KMS-11 (cell line): ENCODE data around the gene RAB40A.

Experiments used
- H2AFZ ChIP-seq: fragments of 200-600 bp; sonication (generic); 2 replicates; pipeline ENCODE4 v1.6.1; 2016; ENCODE audit warnings: antibody characterized with exemption, mixed run types, low read depth
- H3K27ac ChIP-seq: fragments of 200-600 bp; sonication (generic); 2 replicates; pipeline ENCODE4 v1.6.1; 2016; ENCODE audit warnings: mild to moderate bottlenecking, mixed run types
- H3K27me3 ChIP-seq: fragments of 200-600 bp; sonication (generic); 2 replicates; pipeline ENCODE4 v1.6.1; 2017; ENCODE audit warnings: mild to moderate bottlenecking, low read depth, mixed run types, moderate library complexity; ENCODE audit not compliant: insufficient read depth
- H3K36me3 ChIP-seq: fragments of 200-600 bp; sonication (generic); 2 replicates; pipeline ENCODE4 v1.6.1; 2017; ENCODE audit warnings: mild to moderate bottlenecking, mixed run types; ENCODE audit not compliant: insufficient read depth
- H3K4me1 ChIP-seq: fragments of 200-600 bp; sonication (generic); 2 replicates; pipeline ENCODE4 v1.6.1; 2016; ENCODE audit warnings: mild to moderate bottlenecking, low read depth, mixed run types; ENCODE audit not compliant: poor library complexity, severe bottlenecking
- H3K4me2 ChIP-seq: fragments of 200-600 bp; sonication (generic); 2 replicates; pipeline ENCODE4 v1.7.0; 2016; ENCODE audit warnings: mild to moderate bottlenecking, mixed run types
- H3K4me3 ChIP-seq: fragments of 200-600 bp; sonication (generic); IDR thresholded peaks from 2 replicates; pipeline ENCODE4 v1.6.1; 2017; ENCODE audit warnings: low read depth, low read length, mixed read lengths; ENCODE audit not compliant: insufficient read depth
- H3K79me2 ChIP-seq: fragments of 200-600 bp; sonication (generic); 2 replicates; pipeline ENCODE4 v1.6.1; 2016; ENCODE audit warnings: low read depth, mixed run types; ENCODE audit not compliant: insufficient read depth
- H3K9ac ChIP-seq: fragments of 200-600 bp; sonication (generic); 2 replicates; pipeline ENCODE4 v1.6.1; 2016; ENCODE audit warnings: mild to moderate bottlenecking, mixed run types
- H4K20me1 ChIP-seq: fragments of 200-600 bp; sonication (generic); 2 replicates; pipeline ENCODE4 v1.6.1; 2016; ENCODE audit warnings: mild to moderate bottlenecking, mixed run types; ENCODE audit not compliant: insufficient read depth
- CTCF ChIP-seq: fragments of 200-600 bp; sonication (generic); conservative IDR thresholded peaks from 2 replicates; pipeline ENCODE4 v1.6.1; 2017; ENCODE audit warnings: low read depth, mild to moderate bottlenecking, antibody characterized with exemption, low read length, moderate library complexity, mixed read lengths

The RAB40A gene

GRCh38 chrX:103519389-103519788 lies at the start of gene RAB40A:
Gene RAB40A, minus strand, starts transcription at chrX:103519489. Its CDS starts 18,733 bp downstream, at chrX:103500756.
- no peak for TF ChIP-seq CTCF
- H3K36me3 ChIP-seq: no peaks in the 10 kb centered on the region
- no peaks in the 10 kb centered on the region for H4K20me1 ChIP-seq
- no peaks in the 10 kb centered on the region for H3K27me3 ChIP-seq
- H3K9ac ChIP-seq: no peak within 1 kb of the TSS
- no peak within 1 kb of the TSS for H3K4me3 ChIP-seq
- H2AFZ ChIP-seq: no peak within 1 kb of the TSS
- H3K4me1 ChIP-seq: peaks cover 11% of the 10 kb centered on the region
- H3K27ac ChIP-seq: no peak within 1 kb of the TSS
- H3K4me2 ChIP-seq: no peak within 1 kb of the TSS
- no peaks in the 10 kb centered on the region for H3K79me2 ChIP-seq

GRCh38 chrX:103565752-103566151 lies 46.5 kb upstream of the RAB40A start:
- H4K20me1 ChIP-seq: no peaks in the 10 kb centered on the region
- H3K79me2 ChIP-seq: no peaks in the 10 kb centered on the region
- no peaks in the 10 kb centered on the region for H3K4me1 ChIP-seq
- no peak overlapping the region for H3K4me3 ChIP-seq
- no peaks in the 10 kb centered on the region for H3K36me3 ChIP-seq
- H3K9ac ChIP-seq: no peak overlapping the region
- no peak for TF ChIP-seq CTCF
- H3K4me2 ChIP-seq: no peak overlapping the region
- H3K27ac ChIP-seq: no peak overlapping the region
- no peaks in the 10 kb centered on the region for H3K27me3 ChIP-seq
- H2AFZ ChIP-seq: no peak overlapping the region

- Histone ChIP-seq H4K20me1 (no peaks in the 10 kb centered on the region), H3K36me3 (no peaks in the 10 kb centered on the region), H3K4me2 (no peak overlapping the region), H3K4me3 (no peak overlapping the region), H3K27me3 (no peaks in the 10 kb centered on the region), H3K27ac (no peak overlapping the region), H3K9ac (no peak overlapping the region), H2AFZ (no peak overlapping the region), H3K79me2 (no peaks in the 10 kb centered on the region), H3K4me1 (no peaks in the 10 kb centered on the region)
- TF ChIP-seq CTCF: no peak
Observed at GRCh38 chrX:103565197-103565596, 45.9 kb upstream of the RAB40A start.

- no peaks in the 10 kb centered on the region for H3K36me3 ChIP-seq
- no peaks in the 10 kb centered on the region for H3K79me2 ChIP-seq
- peaks cover 9% of the 10 kb centered on the region for H3K4me1 ChIP-seq
- H3K4me2 ChIP-seq: no peak overlapping the region
- TF ChIP-seq CTCF: no peak
- H4K20me1 ChIP-seq: no peaks in the 10 kb centered on the region
- no peaks in the 10 kb centered on the region for H3K27me3 ChIP-seq
- no peak overlapping the region for H2AFZ ChIP-seq
- no peak overlapping the region for H3K9ac ChIP-seq
- H3K4me3 ChIP-seq: no peak overlapping the region
- no peak overlapping the region for H3K27ac ChIP-seq
Observed at GRCh38 chrX:103562801-103563200, 43.5 kb upstream of the RAB40A start.
